Activated CD4-positive, alpha-beta T cell treated with anti-CD3 and anti-CD28 coated beads for 48 hours (primary cell): ENCODE results near the gene ARHGAP8.
"Not testable (repeated sequence)": the region's sequence is repeated elsewhere in the genome, so short reads cannot be mapped to it uniquely, and the experiment has no call there.

Source experiments
- DNase-seq: peaks from one replicate; pipeline ENCODE4 v3.0.0-alpha.2; 2020

The ARHGAP8 gene

GRCh38 chr22:44891791-44892190 is 139.4 kb downstream of the ARHGAP8 start:
- DNase-seq: no peak

- no peak for DNase-seq
Measured at GRCh38 chr22:44892243-44892642, 139.9 kb downstream of the ARHGAP8 start.

- DNase-seq: no peak
Measured at GRCh38 chr22:44892803-44893730, 140.7 kb downstream of the ARHGAP8 start.

DNA sequence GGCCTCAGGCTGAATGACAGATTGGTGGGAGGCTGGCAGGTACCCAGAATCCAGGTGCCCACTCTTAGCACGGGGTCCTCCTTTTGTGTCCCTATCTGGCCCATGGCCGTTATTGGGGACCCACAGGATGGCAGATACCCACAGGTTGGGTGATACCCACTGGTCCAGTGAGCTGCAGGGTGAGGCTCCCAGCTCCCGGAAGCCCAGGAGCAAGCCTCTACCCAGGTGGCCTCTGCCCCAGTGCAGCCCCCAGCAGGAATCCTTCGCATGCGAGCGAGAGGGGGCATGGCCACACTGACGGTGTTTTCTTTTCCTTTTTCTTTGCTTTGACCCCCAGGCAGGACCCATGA is 141.3 kb downstream of the ARHGAP8 start:
- DNase-seq: no peak

- no peak for DNase-seq
Measured at GRCh38 chr22:44894321-44894720, 141.9 kb downstream of the ARHGAP8 start.

GRCh38 chr22:44894782-44895181 is 142.4 kb downstream of the ARHGAP8 start:
- no peak for DNase-seq

DNA sequence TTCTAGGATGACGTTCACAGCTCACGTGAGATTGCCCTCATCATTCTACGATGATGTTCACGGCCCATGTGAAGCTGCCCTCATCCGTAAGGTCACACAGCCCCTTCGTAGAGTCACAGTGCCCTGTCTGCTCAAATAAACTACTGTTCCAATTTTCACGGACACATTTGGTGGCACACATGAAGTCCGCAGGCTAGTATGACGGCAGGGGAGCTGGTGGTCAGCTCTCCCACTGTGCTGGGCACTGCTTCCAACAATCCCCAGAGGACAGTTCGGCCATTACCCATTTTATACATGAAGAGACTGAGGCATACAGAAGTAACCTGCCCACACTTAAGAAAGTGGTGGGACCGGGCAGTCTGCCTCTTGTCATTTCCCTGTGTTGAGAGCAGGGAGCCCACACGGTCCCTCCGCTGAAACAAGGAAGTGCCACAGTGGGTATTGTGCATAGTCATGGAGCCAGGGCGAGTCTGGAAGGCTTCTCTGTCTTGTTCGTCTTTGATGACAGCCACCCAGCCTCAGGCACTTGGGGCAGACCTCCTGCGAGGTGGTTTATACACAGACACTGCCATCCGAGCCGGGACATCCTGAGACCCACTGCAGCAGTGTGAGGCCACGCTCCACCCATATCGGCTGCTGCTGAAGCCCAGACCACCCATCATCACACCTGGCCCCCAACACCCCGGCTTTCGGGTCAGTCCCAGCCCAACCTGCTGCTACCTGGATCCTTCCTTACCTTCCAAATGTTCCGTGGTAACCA is 143.1 kb downstream of the ARHGAP8 start:
- no peak for DNase-seq

GRCh38 chr22:44898236-44898635 is 145.9 kb downstream of the ARHGAP8 start:
- DNase-seq: no peak

DNA sequence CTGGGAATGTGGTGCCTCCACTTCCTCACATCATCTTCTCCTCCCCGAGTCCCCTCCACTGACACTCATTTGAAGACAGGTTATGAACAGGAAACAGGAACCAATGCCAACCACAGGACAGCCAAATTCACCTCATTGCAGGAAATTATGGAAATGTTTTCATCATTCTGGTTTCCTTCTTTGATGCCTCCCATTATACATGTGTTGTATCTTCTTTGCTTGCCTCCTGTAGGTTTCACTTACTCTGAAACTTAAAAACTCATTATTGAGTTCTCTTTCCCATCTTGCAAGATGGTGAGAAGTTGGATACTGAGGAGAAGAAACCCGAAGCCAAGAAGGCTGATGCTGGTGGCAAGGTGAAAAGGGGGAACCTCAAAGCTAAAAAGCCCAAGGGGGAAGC is 148.9 kb downstream of the ARHGAP8 start:
- no peak for DNase-seq

DNA sequence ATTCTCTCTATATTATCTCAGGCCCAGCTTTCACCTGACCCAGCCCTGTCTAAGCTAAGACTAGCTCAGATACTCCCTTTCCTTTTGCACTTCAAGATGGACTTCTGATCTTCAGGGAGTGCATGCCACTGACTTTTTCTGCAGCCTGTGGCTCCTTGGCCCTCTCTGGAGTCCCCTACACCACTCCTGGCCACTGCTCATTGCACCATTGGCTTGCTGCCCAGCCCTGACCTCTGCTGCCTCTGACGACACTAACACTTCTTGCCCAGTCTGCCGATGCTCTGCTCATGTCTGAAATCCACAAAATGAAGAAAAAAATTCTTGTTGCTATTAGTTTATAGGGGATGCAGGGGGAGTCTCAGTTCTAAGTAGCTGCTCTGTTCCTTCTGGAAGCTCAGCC is 150.8 kb downstream of the ARHGAP8 start:
- not testable (repeated sequence) for DNase-seq

GRCh38 chr22:44904492-44905152 is 152.2 kb downstream of the ARHGAP8 start:
- not testable (repeated sequence) for DNase-seq

GRCh38 chr22:44906248-44906936 is 154.0 kb downstream of the ARHGAP8 start:
- no peak for DNase-seq

- DNase-seq: no peak
Measured at GRCh38 chr22:44906999-44907644, 154.7 kb downstream of the ARHGAP8 start.

- no peak for DNase-seq
Measured at GRCh38 chr22:44907765-44908737, 155.7 kb downstream of the ARHGAP8 start.

DNA sequence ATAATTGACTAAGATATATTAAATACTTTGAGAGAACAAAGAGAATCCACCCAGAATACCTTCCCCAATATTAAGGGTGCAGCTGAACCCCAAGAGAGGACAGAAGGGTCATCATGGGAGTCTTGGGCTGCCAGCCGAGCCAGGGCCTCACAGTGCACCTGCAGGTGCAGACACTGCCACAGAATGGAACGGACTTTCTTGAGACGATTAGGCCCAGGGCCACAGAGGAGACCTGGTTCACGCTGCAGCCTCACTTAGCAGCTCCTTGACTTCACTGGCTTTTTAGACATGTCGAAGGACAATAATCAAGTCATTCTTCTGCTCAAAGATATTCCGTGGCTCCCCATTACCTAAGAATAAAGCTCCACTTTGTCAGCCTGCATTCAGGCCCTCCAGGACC is 156.9 kb downstream of the ARHGAP8 start:
- no peak for DNase-seq
